Endothelial cell of umbilical vein (primary cell): ENCODE results near the gene AGBL5.

Experiments used
- EZH2 ChIP-seq: IDR thresholded peaks from 2 replicates; pipeline ENCODE4 v1.6.1; 2012; ENCODE audit warnings: borderline replicate concordance, low read depth, mild to moderate bottlenecking, moderate library complexity, low read length, inconsistent platforms; ENCODE audit not compliant: severe bottlenecking
- POLR2A ChIP-seq: IDR thresholded peaks from 2 replicates; pipeline ENCODE4 v1.6.1; 2012; ENCODE audit warnings: low read depth, mild to moderate bottlenecking, control low read depth, low read length
- TF ChIP-seq, protein P1 (sequence below), 2 donors: IDR thresholded peaks; 1 replicate in 1 of 2; 2 replicates in 1 of 2; pipeline ENCODE4 v1.5.1; 2011; ENCODE audit warnings: low read length in 2 of 2, mild to moderate bottlenecking in 2 of 2, moderate library complexity in 2 of 2, control low read depth in 1 of 2, inconsistent platforms in 1 of 2, low read depth in 1 of 2; ENCODE audit not compliant: insufficient read depth in 1 of 2; ENCODE audit errors: extremely low read depth in 1 of 2
- TF ChIP-seq, protein P2 (sequence below): IDR thresholded peaks from 2 replicates; pipeline ENCODE4 v1.6.1; 2011; ENCODE audit not compliant: insufficient read depth, insufficient read length

DNA sequence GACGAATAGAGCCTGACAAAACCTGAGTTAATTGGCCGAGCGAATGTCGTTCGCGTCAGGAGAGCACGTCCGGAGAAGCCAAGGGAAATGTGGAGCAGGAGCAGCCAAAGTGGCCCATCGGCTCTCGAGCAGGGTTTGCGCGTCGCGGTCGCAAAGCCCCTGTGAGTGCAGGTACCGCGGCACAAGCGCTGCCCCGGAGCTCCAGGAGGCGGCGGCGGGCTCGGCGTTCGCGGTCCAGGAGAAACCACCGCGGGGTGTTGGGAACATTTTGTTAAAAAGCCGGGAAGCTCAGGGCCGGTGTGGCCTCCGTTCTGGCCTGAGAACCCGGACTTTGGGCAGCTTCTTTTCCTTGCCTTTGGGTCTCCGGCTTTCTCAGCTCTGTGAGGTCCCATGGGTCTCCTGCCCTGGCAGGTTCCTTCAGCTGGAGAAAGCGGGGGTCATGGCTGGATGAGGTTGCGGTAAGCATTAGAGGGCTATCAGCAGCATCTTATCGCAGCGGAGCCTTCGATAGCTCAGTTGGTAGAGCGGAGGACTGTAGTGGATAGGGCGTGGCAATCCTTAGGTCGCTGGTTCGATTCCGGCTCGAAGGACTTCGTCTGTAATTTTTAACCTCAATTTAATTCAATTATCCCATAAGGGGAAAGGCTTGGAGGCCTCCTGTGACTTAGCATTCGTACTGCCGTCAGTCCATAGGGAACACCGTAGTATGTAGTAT is 1.0 kb upstream of the AGBL5 start:
- TF ChIP-seq, protein P1, sequence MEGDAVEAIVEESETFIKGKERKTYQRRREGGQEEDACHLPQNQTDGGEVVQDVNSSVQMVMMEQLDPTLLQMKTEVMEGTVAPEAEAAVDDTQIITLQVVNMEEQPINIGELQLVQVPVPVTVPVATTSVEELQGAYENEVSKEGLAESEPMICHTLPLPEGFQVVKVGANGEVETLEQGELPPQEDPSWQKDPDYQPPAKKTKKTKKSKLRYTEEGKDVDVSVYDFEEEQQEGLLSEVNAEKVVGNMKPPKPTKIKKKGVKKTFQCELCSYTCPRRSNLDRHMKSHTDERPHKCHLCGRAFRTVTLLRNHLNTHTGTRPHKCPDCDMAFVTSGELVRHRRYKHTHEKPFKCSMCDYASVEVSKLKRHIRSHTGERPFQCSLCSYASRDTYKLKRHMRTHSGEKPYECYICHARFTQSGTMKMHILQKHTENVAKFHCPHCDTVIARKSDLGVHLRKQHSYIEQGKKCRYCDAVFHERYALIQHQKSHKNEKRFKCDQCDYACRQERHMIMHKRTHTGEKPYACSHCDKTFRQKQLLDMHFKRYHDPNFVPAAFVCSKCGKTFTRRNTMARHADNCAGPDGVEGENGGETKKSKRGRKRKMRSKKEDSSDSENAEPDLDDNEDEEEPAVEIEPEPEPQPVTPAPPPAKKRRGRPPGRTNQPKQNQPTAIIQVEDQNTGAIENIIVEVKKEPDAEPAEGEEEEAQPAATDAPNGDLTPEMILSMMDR (IDR thresholded peaks at IDR 0.05; ENCODE audit: extremely low read depth in 1 of 2, insufficient read depth in 1 of 2, low read depth in 1 of 2, low read length in 2 of 2), result peak; percentile 18 to 52
- TF ChIP-seq POLR2A (peak; percentile 96), EZH2 (no peak)
- TF ChIP-seq, protein P2, sequence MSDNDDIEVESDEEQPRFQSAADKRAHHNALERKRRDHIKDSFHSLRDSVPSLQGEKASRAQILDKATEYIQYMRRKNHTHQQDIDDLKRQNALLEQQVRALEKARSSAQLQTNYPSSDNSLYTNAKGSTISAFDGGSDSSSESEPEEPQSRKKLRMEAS, result no peak
